HCEC 1CT (cell line): ENCODE results near the gene SLC52A3.
"Not testable (repeated sequence)": the region's sequence is repeated elsewhere in the genome, so short reads cannot be mapped to it uniquely, and the experiment has no call there.

ENCODE experiments used
- DNase-seq: peaks from one replicate; pipeline ENCODE4 v3.0.0-alpha.2; 2017

SLC52A3 gene

GRCh38 chr20:725491-725890 is 42.8 kb downstream of the SLC52A3 start:
- no peak for DNase-seq

GRCh38 chr20:724797-725196 is 43.5 kb downstream of the SLC52A3 start:
- not testable (repeated sequence) for DNase-seq

DNA sequence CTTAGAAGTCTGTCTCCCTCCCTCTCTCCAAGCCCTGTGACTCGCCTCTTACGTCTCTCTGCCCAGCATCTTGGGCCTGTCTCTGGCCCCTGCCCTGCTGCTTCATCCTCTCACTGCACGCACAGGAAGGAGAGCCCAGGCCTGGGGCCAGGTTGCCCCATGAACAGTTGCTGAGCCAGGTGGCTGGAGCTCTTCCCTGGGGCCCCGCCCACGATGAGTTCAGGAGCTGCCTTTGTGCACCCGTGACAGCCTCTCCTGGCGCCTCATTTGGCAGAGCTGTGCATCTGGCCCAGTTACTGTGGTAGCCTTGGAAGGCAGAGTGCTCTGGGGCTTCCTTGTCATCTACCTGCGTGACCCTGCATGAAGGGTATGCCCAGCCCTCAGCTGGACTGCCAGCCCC is 44.5 kb downstream of the SLC52A3 start:
- DNase-seq: no peak

- DNase-seq: no peak
Measured at GRCh38 chr20:722822-723644, 45.3 kb downstream of the SLC52A3 start.

GRCh38 chr20:721876-722275 is 46.4 kb downstream of the SLC52A3 start:
- no peak for DNase-seq

DNA sequence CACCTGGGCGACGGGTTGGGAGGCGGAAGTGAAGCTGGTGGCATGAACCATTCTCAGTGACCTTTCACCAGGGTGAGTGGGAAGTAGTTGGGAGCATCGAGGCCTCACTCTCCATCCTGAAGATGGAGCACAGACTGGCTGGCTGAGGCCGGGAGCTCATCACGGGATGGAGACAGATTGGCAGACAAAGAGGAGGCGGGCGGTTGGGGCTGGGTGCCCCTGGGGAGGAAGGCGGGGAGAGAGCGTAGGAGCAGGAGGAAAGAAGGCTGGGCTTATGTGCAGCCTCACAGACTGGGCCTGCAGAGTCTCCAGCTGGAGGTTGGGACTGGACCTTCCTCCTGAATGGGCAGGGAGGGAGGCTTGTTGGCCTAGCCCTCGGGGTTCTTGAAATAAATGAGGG is 48.5 kb downstream of the SLC52A3 start:
- no peak for DNase-seq

DNA sequence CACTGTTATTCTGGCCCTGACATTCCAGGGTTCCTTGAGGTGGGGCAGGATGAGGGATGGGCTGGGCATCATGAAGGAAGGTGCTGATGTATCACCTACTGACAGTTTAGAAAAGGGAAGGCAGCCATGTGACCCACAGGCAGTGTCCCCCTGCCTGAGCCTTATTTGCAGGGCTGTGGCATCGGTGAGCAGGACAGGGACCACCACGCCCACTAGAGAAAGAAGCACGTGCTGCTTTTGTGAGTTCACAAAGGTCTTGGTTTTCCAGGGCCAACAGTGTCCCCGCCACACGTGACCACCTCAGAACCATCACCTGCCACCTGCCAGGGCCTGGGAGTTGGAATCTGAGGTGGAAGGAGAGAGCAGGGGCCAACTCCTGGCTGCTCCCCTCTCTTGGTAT is 49.2 kb downstream of the SLC52A3 start:
- no peak for DNase-seq

GRCh38 chr20:717832-718231 is 50.5 kb downstream of the SLC52A3 start:
- no peak for DNase-seq

GRCh38 chr20:717271-717670 is 51.0 kb downstream of the SLC52A3 start:
- no peak for DNase-seq

GRCh38 chr20:714453-714852 is 53.8 kb downstream of the SLC52A3 start:
- DNase-seq: no peak

DNA sequence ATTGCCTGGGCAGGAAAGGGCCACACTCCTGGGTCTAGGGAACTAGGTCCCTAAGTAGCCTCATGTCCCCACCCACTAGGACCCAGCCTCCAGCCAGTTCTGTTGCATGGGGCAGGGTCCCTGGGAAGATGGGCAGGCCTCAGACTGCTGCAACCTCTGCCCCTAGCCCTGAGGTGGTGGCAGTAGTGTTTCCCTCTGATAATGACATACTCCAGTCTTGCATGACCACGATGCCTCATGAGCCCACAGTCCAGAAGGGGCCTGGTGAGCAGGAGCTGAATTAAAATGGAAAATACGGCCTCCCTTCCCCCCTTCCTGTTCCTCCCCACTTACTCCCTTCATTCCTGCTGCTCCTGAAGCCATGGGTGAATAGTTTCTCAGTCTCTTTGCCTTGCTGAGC is 56.7 kb downstream of the SLC52A3 start:
- no peak for DNase-seq

DNA sequence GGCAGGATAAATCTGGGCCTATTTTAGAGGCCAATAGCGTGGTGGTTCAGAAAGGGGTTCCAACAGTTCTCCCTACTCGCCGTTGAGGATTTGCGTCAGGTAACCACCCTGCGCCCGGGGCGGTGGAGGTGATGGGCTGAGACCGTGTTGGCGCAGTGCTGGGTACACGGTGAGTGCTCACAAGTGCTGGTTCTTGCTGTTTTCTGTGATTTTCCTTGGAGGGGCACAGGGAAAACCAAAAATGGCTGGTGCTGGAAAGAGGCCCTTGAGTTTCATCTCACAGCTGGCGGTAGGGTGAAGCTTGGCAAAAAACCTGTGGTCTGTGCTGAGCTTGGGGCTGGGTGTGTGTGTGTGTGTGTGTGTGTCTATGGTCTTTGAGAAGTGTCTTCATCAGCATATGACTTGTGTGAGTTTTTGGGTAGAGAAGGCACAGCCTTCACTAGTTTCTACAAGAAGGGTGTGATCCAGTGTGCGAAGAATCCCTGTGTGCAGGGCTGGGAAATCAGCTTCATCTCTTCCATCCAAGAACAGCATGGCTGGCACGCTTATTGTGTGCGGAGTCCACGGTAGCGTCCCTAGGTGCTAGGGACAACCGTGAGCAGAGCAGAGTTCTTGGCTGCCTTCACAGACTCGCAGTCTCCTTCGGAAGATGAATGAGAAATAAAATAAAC is 57.4 kb downstream of the SLC52A3 start:
- no peak for DNase-seq
